Skeletal muscle cell (primary cell): Measurements from ENCODE around the gene PPHLN1.
A peak's percentile ranks its signal among the peaks of the same experiment; 100 is the strongest.

Source experiments
- DNase-seq: peaks from one replicate; pipeline ENCODE4 v3.0.0-alpha.2; 2010; ENCODE audit warnings: low read depth
- H3K4me3 ChIP-seq: 2 replicates; pipeline ENCODE4 v1.5.1; 2011; ENCODE audit warnings: low read depth, mild to moderate bottlenecking, control low read depth, low read length, moderate library complexity

Gene PPHLN1

GRCh38 chr12:42325653-42326474, at the start of gene PPHLN1, which contains the start of gene ZCRB1:
PPHLN1 (plus strand) TSS chr12:42326167; CDS start chr12:42335903, 9,736 bp downstream.
ZCRB1 (minus strand) TSS chr12:42326094; CDS start chr12:42324102, 1,992 bp downstream.
- peak; percentile 23 for DNase-seq
- peak within 1 kb of the TSS; percentile 91 for H3K4me3 ChIP-seq

DNA sequence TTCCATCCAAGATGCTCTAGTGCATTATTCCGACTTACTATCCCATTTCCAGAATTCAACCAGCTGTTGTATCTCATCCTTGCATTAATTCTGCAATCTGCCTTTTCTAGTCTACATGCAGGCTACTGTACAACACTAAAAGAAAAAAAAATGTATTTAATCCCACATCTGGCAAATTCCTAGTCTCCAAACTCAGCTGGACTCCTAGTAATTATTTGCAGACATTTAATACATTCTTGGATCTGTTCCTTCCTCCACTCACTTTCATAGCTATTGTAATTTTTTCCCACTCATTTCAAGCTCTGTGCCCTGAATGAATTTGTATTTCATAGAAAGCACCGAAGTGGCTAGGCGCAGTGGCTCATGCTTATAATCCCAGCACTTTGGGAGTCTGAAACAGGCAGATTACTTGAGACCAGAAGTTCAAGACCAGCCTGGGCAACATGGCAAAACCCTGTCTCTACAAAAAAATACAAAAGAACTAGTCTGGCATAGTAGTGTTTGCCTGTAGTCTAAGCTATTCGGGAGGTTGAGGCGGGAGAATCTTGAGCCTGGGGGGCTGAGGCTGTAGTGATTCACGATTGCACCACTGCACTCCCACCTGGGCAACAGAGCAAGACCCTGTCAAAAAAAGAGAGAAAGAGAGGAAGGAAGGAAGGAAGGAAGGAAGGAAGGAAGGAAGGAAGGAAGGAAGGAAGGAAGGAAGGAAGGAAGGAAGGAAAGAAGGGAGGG, 48.4 kb upstream of the PPHLN1 start:
- no peak overlapping the region for H3K4me3 ChIP-seq
- DNase-seq, result no peak

GRCh38 chr12:42278128-42278510, 47.8 kb upstream of the PPHLN1 start:
- H3K4me3 ChIP-seq, result no peak overlapping the region
- no peak for DNase-seq

DNA sequence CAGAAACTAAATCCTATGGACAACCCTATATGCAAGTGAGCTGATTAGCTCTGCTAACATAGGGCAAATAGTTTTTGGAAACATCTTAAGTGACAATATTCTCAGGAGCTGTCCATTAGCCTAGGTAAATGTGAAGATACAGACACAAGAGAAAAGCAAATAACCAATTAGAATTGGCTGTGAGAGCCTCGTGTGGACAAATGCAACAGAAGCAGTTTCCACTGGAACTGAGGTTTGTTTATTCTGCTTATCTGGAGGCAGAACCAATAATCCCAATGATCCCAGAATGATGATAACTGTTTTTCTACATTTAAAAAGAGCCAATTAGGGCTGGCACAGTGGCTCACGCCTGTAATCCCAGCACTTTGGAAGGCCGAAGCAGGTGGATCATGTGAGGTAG, 44.7 kb upstream of the PPHLN1 start:
- no peak overlapping the region for H3K4me3 ChIP-seq
- DNase-seq, result no peak

DNA sequence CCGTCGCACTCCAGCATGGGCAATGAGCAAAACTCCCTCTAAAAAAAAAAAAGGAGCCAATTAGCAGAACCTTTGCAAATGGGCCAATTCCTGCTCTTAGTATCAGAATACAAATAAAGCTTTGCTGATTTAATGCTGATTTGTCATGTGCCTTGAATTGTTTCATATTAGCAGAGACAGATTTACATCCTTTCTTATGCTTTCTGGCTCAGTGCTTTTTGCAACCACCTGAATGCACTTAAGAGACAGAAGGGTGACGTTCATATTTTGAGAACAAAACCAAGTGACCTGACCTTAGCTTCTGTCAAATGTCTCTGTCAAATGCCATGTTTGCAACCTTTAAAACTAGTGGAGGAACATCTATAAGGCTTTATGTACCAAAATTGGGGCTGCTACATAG, 44.1 kb upstream of the PPHLN1 start:
- no peak overlapping the region for H3K4me3 ChIP-seq
- no peak for DNase-seq

GRCh38 chr12:42282294-42282693, 43.7 kb upstream of the PPHLN1 start:
- H3K4me3 ChIP-seq, result no peak overlapping the region
- DNase-seq, result no peak

DNA sequence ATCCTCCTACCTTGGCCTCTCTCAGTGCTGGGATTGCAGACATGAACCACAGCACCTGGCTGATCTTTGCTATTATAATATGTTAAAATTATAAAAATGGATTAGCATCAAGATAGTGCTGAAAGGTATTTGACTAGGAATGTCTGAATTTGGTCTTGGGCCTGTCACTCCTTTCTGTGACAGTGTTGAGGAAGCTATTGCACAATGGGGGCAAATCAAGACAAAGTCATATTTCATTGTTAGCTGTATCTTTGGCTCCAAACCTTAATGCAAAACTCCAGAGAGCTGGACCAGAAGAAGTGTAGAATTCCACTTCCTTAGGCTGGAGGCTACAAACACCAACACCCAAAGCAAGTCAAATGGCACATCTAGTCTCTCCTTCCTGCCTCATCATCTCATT, 42.2 kb upstream of the PPHLN1 start:
- H3K4me3 ChIP-seq, result no peak overlapping the region
- DNase-seq, result no peak

DNA sequence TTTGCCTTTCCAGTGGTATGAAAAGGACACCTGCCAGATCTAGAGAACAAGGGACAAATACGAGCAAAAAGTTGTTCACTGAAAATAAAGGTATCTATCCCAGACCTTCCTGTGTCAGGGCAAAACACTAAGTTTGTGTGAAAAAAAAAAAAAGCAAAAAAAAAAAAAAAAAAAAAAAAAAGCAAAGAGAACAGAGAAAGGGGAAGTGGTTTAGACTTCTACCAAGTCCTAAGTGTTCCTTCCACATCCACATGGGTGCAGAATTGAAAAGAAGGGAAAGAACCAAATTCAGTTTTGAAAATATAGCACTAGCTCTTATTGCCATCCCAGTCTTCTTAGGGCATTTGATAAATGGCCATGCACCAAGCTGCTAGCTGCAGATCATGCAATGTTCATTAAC, 41.8 kb upstream of the PPHLN1 start:
- DNase-seq, result no peak

DNA sequence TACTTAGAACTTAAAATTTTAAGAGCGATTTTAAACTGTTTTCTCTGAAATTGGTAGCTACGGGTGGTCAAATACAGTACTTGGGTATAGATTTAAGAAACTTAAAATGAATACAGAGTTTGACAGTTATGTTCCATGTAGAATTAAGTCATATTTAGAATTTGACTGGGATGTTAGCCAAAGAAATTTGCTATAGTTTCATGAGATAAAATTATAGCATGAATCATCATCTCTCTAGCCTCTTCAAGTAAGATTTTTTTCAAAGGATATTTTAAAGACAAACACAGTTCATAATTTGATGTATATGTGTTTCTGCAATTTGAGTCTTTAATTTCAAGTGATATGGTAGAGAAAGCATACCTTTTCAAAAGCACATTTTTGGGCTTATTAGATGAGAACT, 41.1 kb upstream of the PPHLN1 start:
- H3K4me3 ChIP-seq, result no peak overlapping the region
- no peak for DNase-seq

More for the DNA sequence above, 41.8 kb upstream of the PPHLN1 start:
- no peak overlapping the region for H3K4me3 ChIP-seq

GRCh38 chr12:42285431-42285830, 40.5 kb upstream of the PPHLN1 start:
- no peak overlapping the region for H3K4me3 ChIP-seq
- DNase-seq, result no peak

- H3K4me3 ChIP-seq, result no peak overlapping the region
Measured at GRCh38 chr12:42286741-42287140, 39.2 kb upstream of the PPHLN1 start.

DNA sequence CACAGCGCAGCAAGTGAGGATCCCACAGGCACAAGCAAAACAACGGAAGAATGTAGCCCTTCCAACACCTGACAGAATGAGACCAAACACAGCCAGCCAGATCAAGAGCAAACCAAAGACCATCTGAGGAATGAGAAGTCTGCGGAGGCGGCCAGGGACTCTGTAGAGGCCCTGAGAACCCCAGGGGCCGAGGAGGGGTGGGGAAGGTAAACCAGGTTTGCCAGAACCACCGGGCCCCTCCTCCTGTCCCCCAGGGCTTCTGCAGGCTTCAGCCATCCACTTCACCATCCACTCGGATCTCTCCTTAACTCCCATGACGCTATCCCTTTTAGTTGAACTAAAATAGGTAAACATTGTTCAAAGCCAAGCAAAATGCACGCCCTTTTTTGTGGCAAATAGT, 37.4 kb upstream of the PPHLN1 start:
- no peak for DNase-seq

More at GRCh38 chr12:42286741-42287140, 39.2 kb upstream of the PPHLN1 start:
- DNase-seq, result no peak

DNA sequence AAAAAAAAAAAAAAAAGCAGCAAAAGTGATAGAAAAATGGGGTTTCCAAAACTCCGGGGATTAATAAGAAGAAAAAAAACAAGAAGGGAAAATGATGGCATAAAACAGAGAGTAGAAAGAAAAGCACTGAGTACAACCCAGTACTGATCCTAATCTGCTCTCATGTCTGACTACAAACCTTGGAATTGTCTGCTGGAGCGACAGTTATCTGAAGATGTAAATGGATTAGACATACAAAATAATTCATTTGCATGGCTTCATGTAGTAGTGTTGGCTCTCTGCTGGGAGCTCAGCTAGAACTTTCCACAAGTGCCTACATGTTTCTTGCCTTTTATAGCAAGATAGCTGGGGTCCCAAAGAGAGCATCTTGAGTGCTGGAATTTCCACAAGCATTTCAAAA, 34.3 kb upstream of the PPHLN1 start:
- DNase-seq, result no peak

More for the DNA sequence above, 37.4 kb upstream of the PPHLN1 start:
- H3K4me3 ChIP-seq, result no peak overlapping the region

DNA sequence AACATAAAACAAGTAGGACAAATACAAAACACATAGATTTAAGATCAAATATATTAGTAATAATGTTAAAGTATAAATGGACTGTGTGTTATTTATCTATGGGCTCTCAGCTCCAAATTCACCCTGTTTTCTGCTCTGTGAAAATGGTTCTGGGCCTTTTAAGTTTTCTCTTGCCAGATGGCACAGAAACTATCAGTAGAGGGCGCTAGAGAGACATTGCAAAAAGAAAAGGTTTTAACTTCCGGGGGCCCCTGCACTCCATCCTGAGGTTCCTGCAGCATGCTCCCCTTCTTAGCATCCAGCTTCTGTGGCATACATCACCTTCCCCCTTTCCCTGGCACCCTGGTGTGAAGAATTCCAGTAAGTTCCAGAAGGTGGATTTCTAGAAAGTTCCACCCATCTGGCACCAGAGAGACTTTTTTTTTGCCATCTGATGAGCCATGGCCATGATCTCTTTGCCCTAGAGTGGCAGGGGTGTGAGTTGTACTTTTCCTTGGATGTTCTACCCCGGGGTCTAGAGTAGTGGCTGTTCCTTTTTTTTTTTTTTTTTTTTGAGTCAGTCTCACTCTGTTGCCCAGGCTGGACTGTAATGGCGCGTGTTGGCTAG, 29.4 kb upstream of the PPHLN1 start:
- H3K4me3 ChIP-seq, result no peak overlapping the region
- DNase-seq, result no peak

More for the DNA sequence above, 34.3 kb upstream of the PPHLN1 start:
- H3K4me3 ChIP-seq, result no peak overlapping the region

- DNase-seq, result no peak
- no peak overlapping the region for H3K4me3 ChIP-seq
Measured at GRCh38 chr12:42298887-42299286, 27.1 kb upstream of the PPHLN1 start.

GRCh38 chr12:42299392-42300308, 26.3 kb upstream of the PPHLN1 start:
- DNase-seq, result peak; percentile 60
- H3K4me3 ChIP-seq, result no peak overlapping the region

- DNase-seq, result no peak
- no peak overlapping the region for H3K4me3 ChIP-seq
Measured at GRCh38 chr12:42306297-42306696, 19.7 kb upstream of the PPHLN1 start.

- no peak overlapping the region for H3K4me3 ChIP-seq
- no peak for DNase-seq
Measured at GRCh38 chr12:42308390-42308789, 17.6 kb upstream of the PPHLN1 start.

GRCh38 chr12:42309996-42310395, 16.0 kb upstream of the PPHLN1 start:
- DNase-seq, result no peak
- no peak overlapping the region for H3K4me3 ChIP-seq
